HG03565 (cell line): ENCODE data around the gene SLAMF7.
A peak's percentile ranks its signal among the peaks of the same experiment; 100 is the strongest.
"Not testable (repeated sequence)": the region's sequence is repeated elsewhere in the genome, so short reads cannot be mapped to it uniquely, and the experiment has no call there.

Experiments used
- ATAC-seq: cut with Tn5 transposase; IDR thresholded peaks from one replicate; pipeline ENCODE4 v1.9.1; 2021; ENCODE audit warnings: mild to moderate bottlenecking, moderate library complexity; ENCODE audit not compliant: unreplicated experiment

Gene SLAMF7

DNA sequence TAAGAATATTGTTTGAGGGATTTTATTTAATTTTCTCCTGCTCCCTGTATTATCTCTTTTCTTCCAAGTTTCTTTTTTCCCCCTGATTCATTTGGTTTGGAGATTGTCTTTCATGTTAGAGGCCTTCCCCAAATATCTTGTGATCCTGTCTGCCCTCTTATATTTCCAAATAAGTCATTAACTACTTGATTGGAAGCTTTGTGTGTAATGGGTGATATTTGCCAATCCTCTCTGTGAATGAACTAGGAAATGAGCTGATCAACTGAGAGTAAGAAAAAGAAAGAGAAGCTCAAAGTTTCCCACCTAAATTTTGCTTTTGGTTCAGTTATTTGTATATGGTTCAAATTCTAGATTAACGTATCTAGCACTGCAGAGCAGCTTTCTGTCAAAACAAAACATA lies 33.3 kb downstream of the SLAMF7 start:
- no peak for ATAC-seq

DNA sequence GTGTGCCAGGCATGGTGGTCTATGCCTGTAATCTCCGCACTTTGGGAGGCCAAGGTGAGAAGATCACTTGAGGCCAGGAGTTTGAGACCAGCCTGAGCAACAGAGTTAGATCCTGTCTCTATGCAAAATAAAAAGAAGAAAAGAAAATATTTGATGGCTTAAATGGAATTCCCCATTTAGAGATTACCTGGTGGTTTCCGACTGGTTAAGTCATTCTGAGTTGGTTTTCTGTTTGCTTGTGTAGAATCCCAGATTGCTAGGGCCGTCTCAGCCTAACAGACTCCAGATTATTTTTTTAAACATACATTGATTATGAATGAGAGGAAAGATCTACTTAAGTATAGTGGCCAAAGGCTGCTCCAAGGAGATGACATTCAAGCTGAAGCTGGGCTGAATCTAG lies 34.0 kb downstream of the SLAMF7 start:
- no peak for ATAC-seq

DNA sequence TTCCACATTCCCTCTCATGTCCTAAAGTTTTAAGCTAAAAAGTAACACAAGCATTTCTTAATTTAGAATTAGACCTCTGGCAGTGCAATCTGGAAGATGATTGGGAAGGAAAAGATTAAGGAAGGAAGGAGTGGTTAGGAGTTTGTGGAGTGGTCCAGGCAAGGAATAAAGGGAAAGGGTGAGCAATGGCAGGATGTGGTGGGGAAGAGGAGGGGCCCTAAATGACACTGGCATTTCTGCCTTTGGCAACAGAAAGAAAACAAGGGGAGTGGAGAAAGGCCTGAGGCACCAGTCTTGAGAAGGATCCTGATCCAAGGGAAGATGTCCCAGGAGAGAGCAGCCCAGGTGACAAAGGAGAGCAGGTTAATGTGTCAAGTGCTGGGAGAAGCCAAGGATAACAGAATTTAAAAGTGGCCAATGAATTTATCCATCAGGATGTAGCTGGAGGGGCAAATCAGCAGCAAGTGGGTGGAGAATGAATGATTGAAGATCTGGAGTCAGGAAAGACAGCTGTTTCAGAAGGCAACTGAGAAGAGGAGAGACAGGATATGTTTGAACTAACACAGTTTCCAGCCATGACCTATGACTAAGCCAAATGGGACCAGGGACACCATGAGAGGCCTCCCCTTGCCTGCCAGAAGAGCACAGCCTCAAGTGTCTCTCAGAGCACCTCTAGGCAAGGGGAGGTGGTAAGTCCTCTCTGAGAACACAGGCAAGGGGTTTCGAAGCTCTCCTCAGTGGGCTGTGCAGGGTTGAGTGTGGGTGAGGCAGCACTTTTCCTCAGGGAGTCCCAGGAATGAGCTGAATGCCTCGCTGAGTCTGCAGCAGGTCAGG lies 36.1 kb downstream of the SLAMF7 start:
- ATAC-seq: no peak

DNA sequence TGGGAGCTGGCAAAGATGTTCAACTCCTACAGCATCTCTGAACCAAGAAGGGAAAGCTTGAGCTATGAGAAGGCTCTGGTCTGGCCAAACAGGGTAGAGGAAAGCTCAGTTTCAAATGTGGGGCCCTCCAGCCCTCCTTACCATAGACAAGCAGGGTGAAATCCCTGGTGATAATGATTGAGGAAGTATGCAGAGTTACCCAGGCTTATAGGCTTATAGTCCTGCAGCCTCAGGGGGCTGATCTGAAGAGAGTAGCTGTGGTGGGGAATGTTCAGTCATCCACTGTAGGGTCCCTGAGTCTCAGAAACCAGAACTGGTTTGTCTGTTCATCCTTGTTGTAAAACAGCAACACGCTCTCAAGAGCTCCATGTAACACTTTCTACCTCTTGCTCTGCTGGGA lies 37.1 kb downstream of the SLAMF7 start:
- no peak for ATAC-seq

DNA sequence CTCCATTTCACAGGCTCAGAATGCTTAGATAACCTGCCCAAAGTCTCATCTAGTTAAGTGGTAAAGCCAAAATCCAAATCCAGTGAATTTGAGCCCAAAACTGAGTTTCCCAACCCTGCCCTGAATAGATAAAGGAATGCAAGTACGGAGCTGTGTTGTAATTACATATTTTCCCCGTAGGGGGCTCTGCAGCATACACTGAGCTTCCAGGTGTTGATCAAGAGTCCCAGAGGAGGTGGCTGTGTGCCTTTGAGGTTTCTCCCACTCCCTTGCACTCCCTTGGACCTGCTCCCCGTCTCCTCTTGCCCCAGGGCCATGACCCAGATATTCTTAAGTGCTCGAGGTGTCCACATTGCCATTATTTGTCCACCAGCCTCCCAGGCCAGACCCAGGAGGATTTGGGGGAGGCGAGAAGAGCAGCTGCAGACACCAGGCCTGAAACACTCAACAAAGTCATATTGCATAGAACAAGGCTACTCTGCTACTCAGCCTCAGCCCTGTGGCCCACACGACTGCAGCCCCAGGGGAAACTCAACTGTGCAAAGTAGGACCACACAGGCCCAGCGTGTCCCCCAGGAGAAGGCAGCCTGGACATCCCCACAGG lies 38.5 kb downstream of the SLAMF7 start:
- no peak for ATAC-seq

DNA sequence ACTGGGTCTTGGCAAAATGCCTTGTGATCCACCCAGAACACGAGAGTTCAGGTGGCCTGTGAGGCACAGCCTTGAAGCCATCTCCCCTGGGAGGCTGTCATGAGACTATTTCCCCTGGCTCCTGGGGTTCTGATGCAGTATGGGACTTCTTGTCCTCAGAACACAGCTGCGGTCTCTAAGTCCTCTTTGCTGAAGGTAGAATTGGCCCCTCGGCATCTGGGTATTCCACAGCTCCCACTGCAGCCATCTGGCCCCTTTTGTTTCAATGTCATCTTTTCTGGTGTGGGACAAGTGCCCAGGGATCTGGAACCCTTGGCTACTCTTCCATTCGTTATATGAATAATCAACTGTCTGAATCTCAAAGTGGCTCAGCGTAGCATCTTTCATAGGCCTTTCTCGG lies 39.9 kb downstream of the SLAMF7 start:
- no peak for ATAC-seq

DNA sequence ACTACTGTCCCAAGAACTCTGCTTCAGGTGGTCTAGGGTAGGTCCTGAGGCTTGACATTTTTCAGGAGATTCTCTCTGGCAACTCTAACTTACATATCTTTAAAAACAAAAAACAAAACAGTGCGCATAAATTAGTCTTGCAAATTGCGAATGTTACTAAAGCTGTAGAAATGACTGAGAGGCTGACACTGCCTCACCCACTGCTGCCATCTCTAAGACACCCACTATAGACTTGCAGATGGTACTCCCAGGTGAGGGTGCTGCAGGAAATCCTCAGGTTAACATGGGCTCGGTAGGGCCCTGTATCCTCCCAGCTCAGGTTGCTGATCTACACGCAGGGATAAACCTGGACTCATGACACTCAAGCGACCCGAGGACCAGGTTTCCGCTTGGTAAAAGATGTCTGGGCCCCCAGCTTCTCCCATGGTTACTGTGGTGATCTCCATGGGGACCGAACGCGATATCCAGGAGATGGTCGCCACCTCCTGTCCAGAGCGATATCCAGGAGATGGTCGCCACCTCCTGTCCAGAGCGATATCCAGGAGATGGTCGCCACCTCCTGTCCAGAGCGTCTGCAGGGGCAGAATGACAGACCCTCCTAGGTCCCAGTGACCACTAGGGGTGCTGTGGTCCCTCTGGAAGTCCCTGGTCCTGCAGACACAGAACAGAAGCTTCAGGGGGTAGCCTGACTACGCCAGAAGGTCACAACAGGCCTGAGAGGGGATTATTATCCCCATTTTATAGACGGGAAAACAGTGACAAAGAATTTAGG lies 40.8 kb downstream of the SLAMF7 start:
- no peak for ATAC-seq

DNA sequence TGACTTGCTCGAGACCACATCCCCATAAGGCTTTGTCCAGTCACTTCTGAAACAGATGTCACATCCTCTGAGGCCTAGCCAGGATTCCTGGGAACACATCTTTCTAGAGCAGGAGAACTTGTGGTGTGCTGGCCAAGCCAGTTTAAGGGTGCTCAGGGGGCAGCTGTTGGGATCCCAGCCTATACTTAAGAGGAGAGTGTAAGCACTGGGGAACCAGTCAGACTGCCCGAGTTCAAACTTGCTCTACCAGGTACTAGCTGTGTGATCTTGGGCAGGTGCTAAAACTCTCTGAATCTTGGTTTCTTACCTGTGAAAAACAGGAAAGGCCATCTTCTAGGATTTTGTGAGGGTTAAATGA lies 41.3 kb downstream of the SLAMF7 start:
- no peak for ATAC-seq

DNA sequence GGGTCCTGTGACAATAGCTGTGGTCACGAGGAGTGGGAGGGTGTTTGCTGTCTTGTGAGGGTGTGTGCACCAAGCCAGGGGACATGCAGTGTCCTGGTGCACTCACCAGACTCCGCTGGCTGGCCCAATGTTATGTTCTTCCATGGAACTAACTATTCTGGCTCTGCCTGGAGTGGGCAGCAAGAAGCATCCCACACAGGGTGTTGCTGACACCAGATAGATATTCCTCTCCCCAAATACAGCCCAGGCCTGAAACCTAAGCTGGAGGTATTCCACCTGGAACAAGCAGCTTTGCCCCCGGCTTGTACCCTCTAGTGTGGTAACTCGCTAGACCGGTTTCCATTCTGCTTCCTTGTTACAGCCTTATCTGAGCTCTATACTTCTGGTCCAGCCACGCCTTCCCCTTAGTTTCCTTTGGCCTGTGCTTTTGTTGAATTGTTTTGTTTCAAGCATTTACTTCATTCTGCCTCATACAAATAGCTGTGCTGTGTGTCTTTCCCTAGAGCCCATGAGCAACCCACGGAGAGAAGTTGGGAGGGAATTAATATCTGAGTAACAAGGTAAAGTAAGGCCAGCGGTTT lies 42.2 kb downstream of the SLAMF7 start:
- ATAC-seq: no peak

DNA sequence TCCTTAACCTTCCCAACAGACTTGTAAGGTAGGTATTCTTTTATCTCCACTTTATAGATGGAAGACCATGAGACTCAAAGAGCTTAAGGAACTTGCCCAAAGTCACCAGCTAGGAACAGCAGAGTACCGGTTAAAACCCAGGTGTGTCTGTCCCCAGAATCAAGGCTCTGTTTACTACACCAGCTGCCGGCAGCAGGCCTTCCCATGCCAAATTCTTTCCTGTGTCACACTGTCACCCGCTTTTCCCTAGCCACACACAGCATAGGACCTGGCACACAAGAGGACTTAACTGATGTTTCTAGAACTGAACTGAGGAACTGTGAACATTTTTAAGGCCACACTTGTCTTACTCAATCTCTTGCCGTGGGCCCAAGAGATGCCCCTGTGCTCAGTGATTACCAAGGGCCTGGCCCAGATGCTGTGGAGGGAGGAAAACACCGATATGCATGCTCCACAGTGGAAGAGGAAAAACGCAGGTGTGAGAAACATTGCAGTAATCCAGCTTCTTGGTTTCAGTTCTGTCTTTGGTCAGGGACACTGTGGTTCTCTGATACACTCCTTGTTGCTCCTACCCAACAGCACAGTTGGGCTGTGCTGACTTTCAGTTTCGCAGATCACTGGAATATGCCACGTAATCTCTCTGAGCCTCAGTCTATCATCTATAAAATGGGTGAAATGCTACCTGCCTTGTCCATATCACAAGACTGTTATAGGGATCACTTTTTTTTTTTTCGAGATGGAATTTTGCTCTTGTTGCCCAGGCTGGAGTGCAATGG lies 43.1 kb downstream of the SLAMF7 start:
- ATAC-seq: peak; percentile 78

DNA sequence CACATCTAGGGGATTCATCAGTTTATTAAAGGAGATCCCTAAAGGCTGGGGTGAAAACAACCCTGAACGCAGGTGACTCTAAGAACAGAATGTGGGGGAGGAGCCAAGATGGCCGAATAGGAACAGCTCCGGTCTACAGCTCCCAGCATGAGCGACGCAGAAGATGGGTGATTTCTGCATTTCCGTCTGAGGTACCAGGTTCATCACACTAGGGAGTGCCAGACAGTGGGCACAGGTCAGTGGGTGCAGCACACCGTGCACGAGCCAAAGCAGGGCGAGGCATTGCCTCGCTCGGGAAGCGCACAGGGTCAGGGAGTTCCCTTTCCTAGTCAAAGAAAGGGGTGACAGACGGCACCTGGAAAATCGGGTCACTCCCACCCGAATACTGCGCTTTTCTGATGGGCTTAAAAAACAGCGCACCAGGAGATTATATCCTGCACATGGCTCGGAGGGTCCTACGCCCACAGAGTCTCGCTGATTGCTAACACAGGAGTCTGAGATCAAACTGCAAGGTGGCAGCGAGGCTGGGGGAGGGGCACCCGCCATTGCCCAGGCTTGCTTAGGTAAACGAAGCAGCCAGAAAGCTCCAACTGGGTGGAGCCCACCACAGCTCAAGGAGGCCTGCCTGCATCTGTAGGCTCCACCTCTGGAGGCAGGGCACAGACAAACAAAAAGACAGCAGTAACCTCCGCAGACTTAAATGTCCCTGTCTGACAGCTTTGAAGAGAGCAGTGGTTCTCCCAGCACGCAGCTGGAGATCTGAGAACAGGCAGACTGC lies 44.1 kb downstream of the SLAMF7 start:
- not testable (repeated sequence) for ATAC-seq

DNA sequence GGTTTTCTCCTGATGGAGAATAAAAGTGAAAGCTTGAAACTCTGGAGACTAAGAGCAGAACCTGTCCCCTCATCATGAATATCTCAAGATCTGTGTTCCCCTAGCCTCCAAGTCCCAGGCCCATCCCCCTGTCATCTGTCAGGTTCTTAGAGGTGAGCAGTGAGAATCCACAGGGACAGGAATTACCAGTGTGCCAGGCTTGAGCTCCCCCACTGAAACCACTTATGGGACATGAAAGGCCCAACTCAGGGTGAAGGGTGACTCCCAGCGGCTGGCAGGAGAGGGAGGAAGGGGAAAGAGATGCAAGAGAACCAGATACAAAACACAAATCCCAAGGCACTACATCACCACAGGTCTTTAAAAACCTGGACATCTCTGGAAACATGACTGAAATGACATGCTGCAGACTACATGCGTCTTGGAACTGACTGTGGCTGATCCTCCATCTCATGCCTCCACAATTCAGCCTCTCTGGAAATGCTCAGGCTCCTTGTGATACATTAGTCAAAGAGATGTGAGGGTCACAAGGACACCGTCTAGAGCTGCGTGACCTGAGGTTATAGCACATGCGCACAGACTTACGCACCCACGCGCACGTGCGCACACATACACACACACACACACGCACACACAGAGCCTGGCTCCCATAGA lies 50.1 kb downstream of the SLAMF7 start:
- ATAC-seq: peak; percentile 19

DNA sequence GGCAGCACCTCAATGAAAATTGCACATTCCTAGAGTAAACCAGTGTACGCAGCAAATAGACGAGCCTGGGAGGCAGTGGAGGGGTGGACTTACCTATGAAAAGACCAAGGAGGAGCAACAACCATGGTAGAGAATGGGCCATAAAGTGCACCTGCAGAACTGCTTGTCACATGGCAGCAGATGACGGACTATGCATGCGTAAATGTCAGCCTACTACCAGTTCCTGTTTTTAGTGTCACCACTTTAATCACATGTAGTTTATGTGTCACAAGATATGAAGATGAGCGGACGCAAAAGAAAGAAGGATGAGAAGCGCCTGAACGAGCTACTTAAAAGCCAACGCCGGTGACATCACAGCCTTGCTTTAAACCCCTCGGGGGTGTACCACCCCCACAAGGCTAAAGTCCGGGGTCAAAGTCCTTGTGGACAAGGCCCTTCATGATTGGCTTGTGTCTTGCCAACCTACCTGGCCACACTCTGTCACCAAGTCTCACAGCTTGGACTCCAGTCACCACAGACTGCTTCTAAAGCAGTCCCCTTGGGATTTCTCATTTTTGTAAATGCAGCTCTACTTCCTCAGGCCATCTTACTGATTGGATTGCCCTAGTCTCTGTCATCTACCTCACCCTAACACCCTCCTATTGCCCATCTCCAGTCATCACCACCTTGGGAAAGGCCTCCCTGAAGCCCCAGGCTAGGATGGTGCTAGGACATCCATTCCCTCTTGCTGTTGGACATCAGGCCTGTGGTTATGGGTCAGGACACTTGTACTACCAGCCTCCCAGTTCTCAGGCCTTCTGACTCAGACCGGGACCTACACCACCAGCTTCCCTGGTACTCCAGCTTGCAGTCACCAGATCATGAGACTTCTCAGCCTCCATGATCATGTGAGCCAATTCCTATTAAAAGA lies 50.9 kb downstream of the SLAMF7 start:
- peak; percentile 86 for ATAC-seq

DNA sequence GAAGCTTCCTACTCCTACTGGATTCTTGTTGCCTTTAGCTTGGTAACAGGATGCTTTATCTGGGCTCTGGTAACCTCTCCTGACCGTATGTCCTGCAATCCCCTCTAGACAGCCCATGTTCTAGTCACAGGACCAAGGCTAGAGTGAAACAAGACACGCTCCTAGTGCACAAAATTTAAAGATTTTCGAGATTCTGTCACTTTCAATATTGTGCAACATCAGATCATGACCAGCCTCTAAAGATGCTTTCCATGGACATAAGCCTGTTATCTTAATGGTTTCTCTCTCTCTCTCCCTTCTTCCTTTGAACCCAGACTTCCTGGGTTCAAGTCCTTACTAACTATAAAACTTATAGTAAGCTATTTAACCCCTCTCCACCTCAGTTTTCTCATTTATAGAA lies 55.3 kb downstream of the SLAMF7 start:
- ATAC-seq: no peak

DNA sequence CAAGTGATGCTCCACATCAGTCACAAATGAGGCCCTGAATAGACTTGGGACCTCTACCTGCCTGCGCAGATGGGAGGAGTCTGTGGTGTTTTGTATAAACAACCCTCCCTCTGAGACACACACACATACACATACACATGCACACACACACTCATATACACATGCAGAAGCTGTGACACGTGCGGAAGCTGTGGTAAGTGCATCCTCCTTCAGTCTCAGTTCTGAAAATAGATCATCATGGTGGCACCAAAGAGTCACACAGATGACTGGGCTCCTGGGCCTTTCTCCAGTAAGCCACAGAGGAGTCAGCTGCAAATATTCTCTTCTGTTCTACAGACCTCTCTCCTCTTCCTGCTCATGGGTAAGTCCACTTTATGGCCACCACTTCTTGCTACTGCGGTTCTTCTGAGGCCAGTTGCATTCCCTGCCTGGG lies 56.9 kb downstream of the SLAMF7 start, which contains the start of gene LY9:
Gene LY9, plus strand, starts transcription at position 224 of the 433 bp plus-strand sequence. Its CDS starts 14 bp downstream, at position 238.
- ATAC-seq: peak; percentile 68

DNA sequence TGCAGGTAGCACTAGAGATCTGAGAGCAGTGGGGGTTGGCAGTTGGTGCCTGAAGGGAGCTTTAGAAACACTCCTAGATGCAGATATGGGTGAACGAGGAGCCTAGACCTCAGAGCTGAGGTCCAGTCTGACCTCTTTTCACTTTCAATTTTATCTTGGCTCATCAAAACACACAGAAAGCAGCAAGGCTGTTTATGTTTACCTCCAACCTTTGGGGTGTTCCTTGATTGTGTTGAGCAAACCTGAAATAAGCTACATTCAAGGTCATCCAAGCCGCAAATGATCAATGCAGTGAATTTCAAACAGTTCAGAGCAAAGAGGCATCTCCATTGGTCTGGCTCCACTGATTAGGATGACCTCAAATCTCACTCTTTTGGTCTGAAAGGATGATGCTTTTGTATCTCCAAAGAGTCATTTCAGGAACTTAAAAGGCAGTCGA lies 58.2 kb downstream of the SLAMF7 start:
- peak; percentile 23 for ATAC-seq

DNA sequence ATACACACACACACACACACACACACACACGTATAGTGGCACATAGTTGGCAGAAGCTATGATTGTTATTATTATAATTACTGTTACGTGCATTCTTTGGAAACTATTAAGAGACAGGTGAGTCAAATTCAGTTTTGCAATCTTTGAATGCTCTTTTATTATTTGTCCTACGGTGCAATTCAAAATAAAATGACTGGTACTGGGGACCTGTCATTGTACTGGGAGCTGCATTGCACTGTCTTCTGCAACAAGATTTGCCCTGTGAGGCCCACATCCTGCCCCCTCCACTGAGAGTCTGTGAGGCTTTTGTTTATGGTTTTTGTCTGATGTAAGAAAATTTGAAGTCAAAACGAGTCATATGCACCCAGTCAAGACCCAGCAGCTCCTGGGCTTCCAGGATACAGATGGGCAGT lies 58.8 kb downstream of the SLAMF7 start:
- ATAC-seq: no peak

DNA sequence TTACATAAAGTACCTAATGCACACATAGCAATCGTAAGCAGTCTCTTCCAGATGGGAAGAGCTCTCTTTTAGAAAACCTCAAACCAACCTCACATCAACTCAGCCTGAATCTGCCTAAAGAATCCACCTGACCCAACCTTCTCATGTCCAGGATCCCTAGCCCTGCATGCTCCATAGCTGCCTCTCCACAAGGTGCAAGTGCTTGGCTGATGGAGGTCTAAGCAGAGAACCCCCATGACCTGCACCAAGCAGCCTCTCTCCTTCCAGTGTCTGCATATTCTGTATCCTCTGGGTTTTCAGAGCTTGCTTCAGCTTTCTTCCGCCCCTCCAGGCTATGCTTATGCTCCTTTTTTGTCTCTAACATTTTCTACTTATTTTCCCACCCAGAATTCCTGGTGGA lies 59.4 kb downstream of the SLAMF7 start:
- ATAC-seq: no peak
